Fibroblast of lung (primary cell): ENCODE data around the gene TAF3. TPM values are rescaled to one million over a fixed set of nuclear protein-coding genes. Genes with fewer than 3 reads are reported as not detected.

Source experiments
- DNase-seq, 2 donors: peaks; one replicate each; pipeline versions ENCODE4 v3.0.0 to v3.0.0-alpha.2; 2010; ENCODE audit warnings: low read depth in 2 of 2
- H2AFZ ChIP-seq: 2 replicates; pipeline ENCODE4 v1.5.1; 2012; ENCODE audit warnings: low read length, control low read depth, inconsistent platforms
- H3K27ac ChIP-seq: 2 replicates; pipeline ENCODE4 v1.5.1; 2011; ENCODE audit warnings: low read length, control low read depth; ENCODE audit not compliant: insufficient read depth
- H3K27me3 ChIP-seq: 2 replicates; pipeline ENCODE4 v1.5.1; 2011; ENCODE audit warnings: mild to moderate bottlenecking, low read length; ENCODE audit not compliant: control insufficient read depth, insufficient read depth
- H3K36me3 ChIP-seq: 2 replicates; pipeline ENCODE4 v1.5.1; 2011; ENCODE audit warnings: low read length; ENCODE audit not compliant: control insufficient read depth, insufficient read depth
- H3K4me1 ChIP-seq: 2 replicates; pipeline ENCODE4 v1.5.1; 2011; ENCODE audit warnings: low read length; ENCODE audit not compliant: control insufficient read depth, insufficient read depth; ENCODE audit errors: extremely low read depth
- H3K4me2 ChIP-seq: 2 replicates; pipeline ENCODE4 v1.5.1; 2011; ENCODE audit warnings: low read length, control low read depth; ENCODE audit not compliant: insufficient read depth; ENCODE audit errors: extremely low read depth
- H3K4me3 ChIP-seq, 4 experiments: fragments of 200-600 bp in 1 of 4; sonication (generic) in 1 of 4; replicated peaks in 1 of 4; 2 replicates each; pipeline ENCODE4 v1.5.1; 2011 to 2016; ENCODE audit warnings: low read length in 4 of 4, low read depth in 3 of 4, mild to moderate bottlenecking in 3 of 4, control low read depth in 2 of 4, inconsistent platforms in 1 of 4, mixed read lengths in 1 of 4; ENCODE audit not compliant: insufficient read depth in 1 of 4; ENCODE audit errors: control extremely low read depth in 1 of 4
- H3K79me2 ChIP-seq: 2 replicates; pipeline ENCODE4 v1.5.1; 2012; ENCODE audit warnings: mild to moderate bottlenecking, low read length, inconsistent platforms; ENCODE audit not compliant: control insufficient read depth, insufficient read depth
- H3K9ac ChIP-seq: 2 replicates; pipeline ENCODE4 v1.5.1; 2011; ENCODE audit warnings: mild to moderate bottlenecking, low read length, control low read depth; ENCODE audit not compliant: insufficient read depth
- H3K9me3 ChIP-seq: 2 replicates; pipeline ENCODE4 v1.5.1; 2012; ENCODE audit warnings: low read depth, low read length; ENCODE audit not compliant: control insufficient read depth, insufficient read depth
- H4K20me1 ChIP-seq: 2 replicates; pipeline ENCODE4 v1.5.1; 2011; ENCODE audit warnings: low read length; ENCODE audit not compliant: control insufficient read depth, insufficient read depth; ENCODE audit errors: extremely low read depth
- EZH2 ChIP-seq: IDR thresholded peaks from 2 replicates; pipeline ENCODE4 v1.5.1; 2012; ENCODE audit warnings: low read length, control low read depth, mild to moderate bottlenecking; ENCODE audit errors: missing control alignments
- polyA plus RNA-seq, 2 donors: library from polyadenylated mRNA; depleted of rRNA in 1 of 2; stranded (reverse) in 1 of 2; unstranded in 1 of 2; fragments of >200 nt; gene quantifications; 2 replicates each; pipeline ENCODE4 v1.2.1, GENCODE V29; 2011 to 2012; ENCODE audit warnings: missing spikeins in 1 of 2
- total RNA-seq: library from RNA; depleted of rRNA; stranded (reverse); fragments of >200 nt; gene quantifications from 2 replicates; pipeline ENCODE4 v1.2.1, GENCODE V29; 2014
- TF ChIP-seq, protein P1 (sequence below), 2 donors: IDR thresholded peaks in 1 of 2; conservative IDR thresholded peaks in 1 of 2; 1 replicate in 1 of 2; 2 replicates in 1 of 2; pipeline ENCODE4 v1.5.1; 2011 to 2012; ENCODE audit warnings: low read length in 2 of 2, control low read depth in 1 of 2, inconsistent platforms in 1 of 2, low read depth in 1 of 2, mild to moderate bottlenecking in 1 of 2

The TAF3 gene
- total and polyA plus RNA-seq, 2 donors (not counting 1 experiment from before 2014, with no cell fraction given) = 2.1 to 4.0 TPM

DNA sequence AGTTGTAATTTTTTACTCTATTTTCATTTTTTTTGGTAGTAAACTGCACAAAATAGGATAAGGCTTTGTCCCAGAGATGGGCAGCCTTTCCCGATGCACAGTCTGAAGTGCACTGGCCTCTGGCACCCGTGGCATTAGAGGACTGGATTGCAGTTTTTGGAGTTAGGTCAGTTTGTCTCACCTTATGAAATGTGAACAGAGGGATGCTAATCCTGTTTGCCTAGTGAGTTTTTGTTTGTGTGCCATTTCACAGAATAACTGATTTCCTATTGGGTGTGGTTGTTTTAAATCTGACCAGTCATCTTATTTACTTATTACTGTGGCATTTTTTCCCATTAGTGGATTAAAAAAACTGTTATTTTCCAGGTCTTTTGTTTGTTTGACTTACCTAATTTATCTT, 126.7 kb downstream of the TAF3 start:
- Histone ChIP-seq H3K27ac (no peak overlapping the region), H3K4me1 (peaks cover 20% of the 10 kb centered on the region), H3K27me3 (no peaks in the 10 kb centered on the region), H3K4me2 (no peak overlapping the region), H3K9me3 (no peaks in the 10 kb centered on the region), H3K4me3 (no peak overlapping the region), H4K20me1 (no peaks in the 10 kb centered on the region), H3K9ac (no peak overlapping the region), H3K79me2 (peaks cover 3% of the 10 kb centered on the region), H3K36me3 (no peaks in the 10 kb centered on the region), H2AFZ (no peak overlapping the region)
- DNase-seq = no peak
- TF ChIP-seq, protein P1, sequence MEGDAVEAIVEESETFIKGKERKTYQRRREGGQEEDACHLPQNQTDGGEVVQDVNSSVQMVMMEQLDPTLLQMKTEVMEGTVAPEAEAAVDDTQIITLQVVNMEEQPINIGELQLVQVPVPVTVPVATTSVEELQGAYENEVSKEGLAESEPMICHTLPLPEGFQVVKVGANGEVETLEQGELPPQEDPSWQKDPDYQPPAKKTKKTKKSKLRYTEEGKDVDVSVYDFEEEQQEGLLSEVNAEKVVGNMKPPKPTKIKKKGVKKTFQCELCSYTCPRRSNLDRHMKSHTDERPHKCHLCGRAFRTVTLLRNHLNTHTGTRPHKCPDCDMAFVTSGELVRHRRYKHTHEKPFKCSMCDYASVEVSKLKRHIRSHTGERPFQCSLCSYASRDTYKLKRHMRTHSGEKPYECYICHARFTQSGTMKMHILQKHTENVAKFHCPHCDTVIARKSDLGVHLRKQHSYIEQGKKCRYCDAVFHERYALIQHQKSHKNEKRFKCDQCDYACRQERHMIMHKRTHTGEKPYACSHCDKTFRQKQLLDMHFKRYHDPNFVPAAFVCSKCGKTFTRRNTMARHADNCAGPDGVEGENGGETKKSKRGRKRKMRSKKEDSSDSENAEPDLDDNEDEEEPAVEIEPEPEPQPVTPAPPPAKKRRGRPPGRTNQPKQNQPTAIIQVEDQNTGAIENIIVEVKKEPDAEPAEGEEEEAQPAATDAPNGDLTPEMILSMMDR (conservative IDR thresholded peaks at IDR 0.05 in 1 of 2, IDR thresholded peaks at IDR 0.05 in 1 of 2; ENCODE audit: low read depth in 1 of 2, low read length in 2 of 2) = no peak
- TF ChIP-seq EZH2 = no peak

DNA sequence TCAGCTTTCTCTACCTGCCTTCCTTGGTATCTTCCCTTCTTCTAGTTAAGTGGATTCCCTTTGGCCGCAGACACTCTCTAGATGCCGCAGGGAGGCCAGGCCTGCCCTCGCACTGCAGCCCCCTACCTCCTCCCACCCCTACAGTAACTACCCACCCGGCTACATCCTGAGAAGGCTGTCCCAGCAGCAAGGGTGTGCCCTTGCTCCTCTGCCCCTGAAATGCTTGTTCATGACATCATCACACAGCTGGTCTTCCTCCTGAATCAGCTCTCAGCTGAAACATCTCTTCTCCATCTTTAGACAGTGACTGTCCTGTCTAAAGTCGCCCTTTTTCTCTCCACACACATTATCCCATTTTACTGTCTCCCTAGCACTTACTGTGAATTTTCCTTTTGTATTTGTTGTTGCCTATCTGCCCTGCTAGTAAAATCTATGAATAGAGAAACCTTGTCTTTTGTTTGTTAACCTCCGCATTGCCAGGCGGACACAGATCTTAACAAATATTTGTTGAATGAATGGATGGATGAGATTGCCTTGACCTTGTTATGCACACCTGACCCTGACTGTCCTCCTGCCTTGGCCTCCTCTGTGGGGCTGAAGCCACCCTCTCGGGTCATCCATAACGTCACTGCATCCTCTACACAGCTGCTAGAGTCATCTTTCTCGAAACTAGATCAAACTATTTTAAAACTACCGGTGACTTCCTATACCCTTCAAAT, 127.3 kb downstream of the TAF3 start:
- Histone ChIP-seq H3K9me3 (no peaks in the 10 kb centered on the region), H4K20me1 (no peaks in the 10 kb centered on the region), H3K9ac (no peak overlapping the region), H3K27me3 (no peaks in the 10 kb centered on the region), H3K27ac (no peak overlapping the region), H3K79me2 (peaks cover 3% of the 10 kb centered on the region), H3K4me3 (no peak overlapping the region), H3K36me3 (no peaks in the 10 kb centered on the region), H2AFZ (no peak overlapping the region), H3K4me2 (no peak overlapping the region), H3K4me1 (peaks cover 20% of the 10 kb centered on the region)
- peak; percentile 41 to 62 for DNase-seq
- TF ChIP-seq, protein P1 (conservative IDR thresholded peaks at IDR 0.05 in 1 of 2, IDR thresholded peaks at IDR 0.05 in 1 of 2; ENCODE audit: low read depth in 1 of 2, low read length in 2 of 2) = no peak
- TF ChIP-seq EZH2 = no peak

DNA sequence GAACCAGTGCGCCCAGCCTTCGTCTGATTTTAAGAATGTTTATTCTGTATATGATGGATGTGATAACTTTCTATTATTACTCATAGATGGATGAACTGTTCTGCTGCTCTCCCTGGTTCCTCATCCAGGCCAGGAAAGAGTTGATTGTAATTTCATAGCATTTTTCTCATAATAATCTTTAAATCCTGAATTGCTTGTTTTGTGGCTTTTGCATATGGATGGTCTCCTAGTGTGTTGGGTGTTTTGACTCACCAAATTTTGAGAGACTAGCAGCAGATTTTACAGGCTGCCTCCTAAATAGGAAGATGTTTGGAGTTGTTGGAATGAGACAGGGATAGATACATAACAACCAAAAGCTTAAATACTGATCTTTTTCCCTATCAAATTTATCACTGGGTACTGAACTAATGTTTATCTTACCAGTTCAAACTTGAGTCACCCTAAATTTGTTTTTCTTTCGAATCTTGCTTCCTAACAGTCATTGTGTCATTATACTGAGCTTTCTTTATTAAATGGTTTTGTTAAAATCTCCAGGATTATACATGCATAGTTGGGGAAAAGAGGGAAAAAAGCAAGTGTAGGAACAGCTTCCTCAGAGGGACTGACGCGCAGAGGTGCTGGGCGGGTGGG, 130.2 kb downstream of the TAF3 start:
- Histone ChIP-seq H3K9me3 (no peaks in the 10 kb centered on the region), H3K36me3 (no peaks in the 10 kb centered on the region), H3K4me2 (peak overlapping the region; percentile 18), H2AFZ (no peak overlapping the region), H4K20me1 (no peaks in the 10 kb centered on the region), H3K4me3 (no peak overlapping the region), H3K4me1 (peaks cover 20% of the 10 kb centered on the region), H3K27ac (peak overlapping the region; percentile 20), H3K27me3 (no peaks in the 10 kb centered on the region), H3K79me2 (no peaks in the 10 kb centered on the region), H3K9ac (no peak overlapping the region)
- DNase-seq = peak; percentile 54 to 56
- TF ChIP-seq, protein P1 (conservative IDR thresholded peaks at IDR 0.05 in 1 of 2, IDR thresholded peaks at IDR 0.05 in 1 of 2; ENCODE audit: low read depth in 1 of 2, low read length in 2 of 2) = no peak
- TF ChIP-seq EZH2 = no peak
